HG03378 (cell line): ENCODE results near the gene EIPR1.
"Not testable (repeated sequence)": the region's sequence is repeated elsewhere in the genome, so short reads cannot be mapped to it uniquely, and the experiment has no call there.

Experiments
- ATAC-seq: cut with Tn5 transposase; IDR thresholded peaks from one replicate; pipeline ENCODE4 v1.9.1; 2021; ENCODE audit warnings: mild to moderate bottlenecking, moderate library complexity; ENCODE audit not compliant: unreplicated experiment

EIPR1 gene

GRCh38 chr2:3361518-3362389 lies 15.9 kb downstream of the EIPR1 start:
- no peak for ATAC-seq

- ATAC-seq, result no peak
These were observed 19.7 kb downstream of the EIPR1 start for GRCh38 chr2:3357926-3358325.

- ATAC-seq, result not testable (repeated sequence)
These were observed 20.2 kb downstream of the EIPR1 start for GRCh38 chr2:3357446-3357845.

GRCh38 chr2:3356799-3357198 lies 20.8 kb downstream of the EIPR1 start:
- no peak for ATAC-seq

- no peak for ATAC-seq
These were observed 21.6 kb downstream of the EIPR1 start for GRCh38 chr2:3355951-3356569.

- ATAC-seq, result no peak
These were observed 22.6 kb downstream of the EIPR1 start for GRCh38 chr2:3354986-3355385.

- no peak for ATAC-seq
These were observed 28.4 kb downstream of the EIPR1 start for GRCh38 chr2:3349211-3349693.

GRCh38 chr2:3348767-3349166 lies 28.9 kb downstream of the EIPR1 start:
- no peak for ATAC-seq

GRCh38 chr2:3345621-3346020 lies 32.0 kb downstream of the EIPR1 start:
- ATAC-seq, result no peak

GRCh38 chr2:3344897-3345296 lies 32.7 kb downstream of the EIPR1 start:
- no peak for ATAC-seq

- ATAC-seq, result no peak
These were observed 34.6 kb downstream of the EIPR1 start for GRCh38 chr2:3343012-3343411.

- ATAC-seq, result no peak
These were observed 35.3 kb downstream of the EIPR1 start for GRCh38 chr2:3342324-3342723.

- ATAC-seq, result no peak
These were observed 36.3 kb downstream of the EIPR1 start for GRCh38 chr2:3341336-3341735.

- ATAC-seq, result no peak
These were observed 37.5 kb downstream of the EIPR1 start for GRCh38 chr2:3340144-3340543.

GRCh38 chr2:3338340-3338739 lies 39.3 kb downstream of the EIPR1 start:
- no peak for ATAC-seq

GRCh38 chr2:3336844-3337243 lies 40.8 kb downstream of the EIPR1 start:
- ATAC-seq, result no peak

GRCh38 chr2:3334392-3335345 lies 42.9 kb downstream of the EIPR1 start:
- no peak for ATAC-seq

GRCh38 chr2:3332133-3332532 lies 45.5 kb downstream of the EIPR1 start:
- ATAC-seq, result no peak

GRCh38 chr2:3329491-3329890 lies 48.1 kb downstream of the EIPR1 start:
- ATAC-seq, result no peak

GRCh38 chr2:3326871-3327270 lies 50.7 kb downstream of the EIPR1 start:
- no peak for ATAC-seq

GRCh38 chr2:3326182-3326537 lies 51.5 kb downstream of the EIPR1 start:
- ATAC-seq, result no peak
